Measurements from ENCODE around the gene MEGF9.

MEGF9 gene

GRCh38 chr9:120741191-120741590 lies 26.9 kb upstream of the MEGF9 start:
- no peak overlapping the region for H3K4me3 ChIP-seq (ENCODE audit: low read depth, low read length)
- DNase-seq (ENCODE audit: low read depth, low spot score): no peak
- in situ Hi-C loops (cut with HindIII; ENCODE audit: low sequenced_read_pairs): no loop called here
- TF ChIP-seq CTCF (IDR thresholded peaks at IDR 0.05; ENCODE audit: low read depth, low read length): no peak

- in situ Hi-C loops (cut with HindIII; ENCODE audit: low sequenced_read_pairs): no loop called here
- no peak for DNase-seq (ENCODE audit: low read depth, low spot score)
- no peak overlapping the region for H3K4me3 ChIP-seq (ENCODE audit: low read depth, low read length)
- no peak for TF ChIP-seq CTCF (IDR thresholded peaks at IDR 0.05; ENCODE audit: low read depth, low read length)
These were observed 25.9 kb upstream of the MEGF9 start for GRCh38 chr9:120740132-120740531.

GRCh38 chr9:120737416-120738165 lies 23.3 kb upstream of the MEGF9 start:
- no peak overlapping the region for H3K4me3 ChIP-seq (ENCODE audit: low read depth, low read length)
- TF ChIP-seq CTCF (IDR thresholded peaks at IDR 0.05; ENCODE audit: low read depth, low read length): no peak
- no peak for DNase-seq (ENCODE audit: low read depth, low spot score)
- in situ Hi-C loops (cut with HindIII; ENCODE audit: low sequenced_read_pairs): no loop called here

GRCh38 chr9:120736881-120737280 lies 22.6 kb upstream of the MEGF9 start:
- in situ Hi-C loops (cut with HindIII; ENCODE audit: low sequenced_read_pairs): no loop called here
- no peak for TF ChIP-seq CTCF (IDR thresholded peaks at IDR 0.05; ENCODE audit: low read depth, low read length)
- DNase-seq (ENCODE audit: low read depth, low spot score): no peak
- H3K4me3 ChIP-seq (ENCODE audit: low read depth, low read length): no peak overlapping the region

GRCh38 chr9:120735415-120736126 lies 21.3 kb upstream of the MEGF9 start:
- H3K4me3 ChIP-seq (ENCODE audit: low read depth, low read length): no peak overlapping the region

More at GRCh38 chr9:120735415-120736126, 21.3 kb upstream of the MEGF9 start:
- in situ Hi-C loops (cut with HindIII; ENCODE audit: low sequenced_read_pairs): no loop called here
- DNase-seq (ENCODE audit: low read depth, low spot score): no peak
- no peak for TF ChIP-seq CTCF (IDR thresholded peaks at IDR 0.05; ENCODE audit: low read depth, low read length)
